SK-N-SH treated with all-trans-retinoic acid at 6 μM for 48 hours (cell line): ENCODE results near the gene PLXNA3.
A peak's percentile ranks its signal among the peaks of the same experiment; 100 is the strongest.

Source experiments
- ATAC-seq: fragments of 200-7000 bp; cut with Tn5 transposase; 3 replicates; pipeline ENCODE4 v1.9.1; 2020; ENCODE audit warnings: mild to moderate bottlenecking, moderate library complexity
- ARNTL ChIP-seq: fragments of 450-650 bp; formaldehyde crosslinking; IDR thresholded peaks from 2 replicates; pipeline ENCODE4 v1.5.0; 2020; ENCODE audit warnings: low read depth, mild to moderate bottlenecking, moderate library complexity, borderline replicate concordance
- BACH2 ChIP-seq: fragments of 250-450 bp; sonication (Bioruptor Pico); IDR thresholded peaks from 2 replicates; pipeline ENCODE4 v1.9.0; 2021; ENCODE audit warnings: mild to moderate bottlenecking, borderline replicate concordance
- CREB5 ChIP-seq: fragments of 250-450 bp; sonication (Bioruptor Pico); IDR thresholded peaks from 2 replicates; pipeline ENCODE4 v1.5.1; 2020; ENCODE audit warnings: low read depth, mild to moderate bottlenecking, moderate library complexity
- CSDC2 ChIP-seq: fragments of 250-450 bp; sonication (Bioruptor Pico); IDR thresholded peaks from 2 replicates; pipeline ENCODE4 v1.5.0; 2020; ENCODE audit warnings: mild to moderate bottlenecking, moderate library complexity
- CSRNP3 ChIP-seq: fragments of 250-450 bp; sonication (Bioruptor Pico); IDR thresholded peaks from 2 replicates; pipeline ENCODE4 v1.5.1; 2021; ENCODE audit warnings: mild to moderate bottlenecking, moderate library complexity
- ESRRG ChIP-seq: fragments of 250-450 bp; sonication (Bioruptor Pico); IDR thresholded peaks from 2 replicates; pipeline ENCODE4 v1.6.1; 2021; ENCODE audit warnings: mild to moderate bottlenecking
- GLIS3 ChIP-seq: fragments of 250-450 bp; sonication (Bioruptor Pico); IDR thresholded peaks from 2 replicates; pipeline ENCODE4 v1.5.0; 2020; ENCODE audit warnings: mild to moderate bottlenecking, moderate library complexity
- ISL1 ChIP-seq: fragments of 250-450 bp; sonication (Bioruptor Pico); IDR thresholded peaks from 2 replicates; pipeline ENCODE4 v2.1.2; 2022; ENCODE audit warnings: mild to moderate bottlenecking, moderate library complexity
- OSR1 ChIP-seq: fragments of 250-450 bp; sonication (Bioruptor Pico); IDR thresholded peaks from 2 replicates; pipeline ENCODE4 v1.8.0; 2022; ENCODE audit warnings: moderate library complexity, mild to moderate bottlenecking, inconsistent platforms
- PATZ1 ChIP-seq: fragments of 250-450 bp; sonication (Bioruptor Pico); IDR thresholded peaks from 2 replicates; pipeline ENCODE4 v1.8.0; 2020; ENCODE audit warnings: mild to moderate bottlenecking, moderate library complexity, borderline replicate concordance
- POU6F1 ChIP-seq: fragments of 250-450 bp; sonication (Bioruptor Pico); IDR thresholded peaks from 2 replicates; pipeline ENCODE4 v1.8.0; 2021; ENCODE audit warnings: low read depth, mild to moderate bottlenecking, moderate library complexity, borderline replicate concordance
- PPARA ChIP-seq: fragments of 250-450 bp; sonication (Bioruptor Pico); IDR thresholded peaks from 2 replicates; pipeline ENCODE4 v1.5.0; 2020; ENCODE audit warnings: mild to moderate bottlenecking, borderline replicate concordance
- RARB ChIP-seq: fragments of 250-450 bp; sonication (Bioruptor Pico); IDR thresholded peaks from 2 replicates; pipeline ENCODE4 v1.8.0; 2021; ENCODE audit warnings: mild to moderate bottlenecking, moderate library complexity
- SNAI2 ChIP-seq: fragments of 250-450 bp; sonication (Bioruptor Pico); IDR thresholded peaks from 2 replicates; pipeline ENCODE4 v1.5.0; 2020; ENCODE audit warnings: mild to moderate bottlenecking, moderate library complexity
- TCF4 ChIP-seq: fragments of 250-450 bp; sonication (Bioruptor Pico); IDR thresholded peaks from 2 replicates; pipeline ENCODE4 v1.8.0; 2021; ENCODE audit warnings: mild to moderate bottlenecking, moderate library complexity, borderline replicate concordance
- TOX ChIP-seq: fragments of 250-450 bp; sonication (Bioruptor Pico); IDR thresholded peaks from 2 replicates; pipeline ENCODE4 v1.8.0; 2021; ENCODE audit warnings: mild to moderate bottlenecking, moderate library complexity, borderline replicate concordance
- TSHZ2 ChIP-seq: fragments of 250-450 bp; sonication (Bioruptor Pico); IDR thresholded peaks from 2 replicates; pipeline ENCODE4 v1.5.0; 2020; ENCODE audit warnings: mild to moderate bottlenecking, moderate library complexity
- ZC3H10 ChIP-seq: fragments of 250-450 bp; sonication (Bioruptor Pico); IDR thresholded peaks from 2 replicates; pipeline ENCODE4 v1.5.1; 2021; ENCODE audit warnings: mild to moderate bottlenecking, moderate library complexity
- ZNF565 ChIP-seq: fragments of 450-650 bp; formaldehyde crosslinking; conservative IDR thresholded peaks from 2 replicates; pipeline ENCODE4 v1.5.0; 2020; ENCODE audit warnings: low read depth, mild to moderate bottlenecking, moderate library complexity
- ZNF70 ChIP-seq: fragments of 450-650 bp; formaldehyde crosslinking; IDR thresholded peaks from 2 replicates; pipeline ENCODE4 v1.5.0; 2020; ENCODE audit warnings: mild to moderate bottlenecking, moderate library complexity
- ZNF8 ChIP-seq: fragments of 450-650 bp; formaldehyde crosslinking; IDR thresholded peaks from 2 replicates; pipeline ENCODE4 v1.5.0; 2020; ENCODE audit warnings: mild to moderate bottlenecking, moderate library complexity

Gene PLXNA3

GRCh38 chrX:154515090-154515965 lies 57.2 kb downstream of the PLXNA3 start:
- no peak for TF ChIP-seq TCF4 (CRISPR knock-in tag)
- TF ChIP-seq POU6F1, result no peak
- TF ChIP-seq ZNF565, result no peak
- no peak for TF ChIP-seq CSRNP3 (CRISPR knock-in tag)
- no peak for TF ChIP-seq ISL1 (CRISPR knock-in tag)
- no peak for TF ChIP-seq ESRRG (CRISPR knock-in tag)
- TF ChIP-seq ARNTL (CRISPR knock-in tag), result no peak
- no peak for TF ChIP-seq ZC3H10 (CRISPR knock-in tag)
- TF ChIP-seq CREB5 (CRISPR knock-in tag), result no peak
- no peak for TF ChIP-seq OSR1 (CRISPR knock-in tag)
- TF ChIP-seq ZNF70 (CRISPR knock-in tag), result no peak
- no peak for TF ChIP-seq TOX (CRISPR knock-in tag)
- no peak for TF ChIP-seq ZNF8 (CRISPR knock-in tag)
- no peak for TF ChIP-seq RARB
- ATAC-seq, result peak; percentile 4; the same call in 2 of the 3 replicates

GRCh38 chrX:154515966-154516655 lies 58.0 kb downstream of the PLXNA3 start, which contains the start of gene FAM3A:
Gene FAM3A (minus strand): TSS chrX:154516232. CDS start chrX:154515772, 460 bp downstream.
- TF ChIP-seq ZNF565 (no peak), CSDC2 (no peak), ESRRG (CRISPR knock-in tag) (no peak), ZC3H10 (CRISPR knock-in tag) (no peak), TSHZ2 (CRISPR knock-in tag) (no peak), POU6F1 (no peak), ZNF8 (CRISPR knock-in tag) (no peak), GLIS3 (no peak), ARNTL (CRISPR knock-in tag) (no peak), CREB5 (CRISPR knock-in tag) (no peak), TCF4 (CRISPR knock-in tag) (no peak), OSR1 (CRISPR knock-in tag) (no peak), PPARA (CRISPR knock-in tag) (no peak), TOX (CRISPR knock-in tag) (no peak), PATZ1 (CRISPR knock-in tag) (no peak), BACH2 (no peak), ISL1 (CRISPR knock-in tag) (no peak), RARB (no peak), SNAI2 (CRISPR knock-in tag) (no peak), CSRNP3 (CRISPR knock-in tag) (no peak)

More at GRCh38 chrX:154515966-154516655, 58.0 kb downstream of the PLXNA3 start, which contains the start of gene FAM3A:
- peak; percentile 93 for ATAC-seq
